Mesodermal cell (in vitro differentiated cells): ENCODE measurements around the gene ADCYAP1R1.

Experiments used
- H3K27ac ChIP-seq: 2 replicates; pipeline ENCODE4 v1.7.0; 2013; ENCODE audit warnings: mild to moderate bottlenecking, low read depth, low read length, moderate library complexity; ENCODE audit not compliant: severe bottlenecking
- H3K36me3 ChIP-seq: 2 replicates; pipeline ENCODE4 v1.7.1; 2013; ENCODE audit warnings: mild to moderate bottlenecking, low read length, moderate library complexity; ENCODE audit not compliant: control insufficient read depth, insufficient read depth
- H3K4me1 ChIP-seq: one replicate; pipeline ENCODE4 v1.7.1; 2013; ENCODE audit warnings: mild to moderate bottlenecking, low read length; ENCODE audit not compliant: insufficient read depth, control insufficient read depth, poor library complexity, severe bottlenecking
- H3K4me3 ChIP-seq: 2 replicates; pipeline ENCODE4 v1.7.0; 2013; ENCODE audit warnings: low read length, control low read depth, mild to moderate bottlenecking; ENCODE audit not compliant: insufficient read depth, poor library complexity, severe bottlenecking; ENCODE audit errors: extremely low read depth
- H3K9me3 ChIP-seq: 2 replicates; pipeline ENCODE4 v1.7.1; 2013; ENCODE audit warnings: mild to moderate bottlenecking, low read length, moderate library complexity; ENCODE audit not compliant: control insufficient read depth
- WGBS, 2 experiments: methylation state at CpG; one replicate each; pipeline ENCODE4 v1.1.5; 2013; ENCODE audit warnings: missing lambda C conversion rate in 2 of 2; ENCODE audit not compliant: insufficient coverage in 2 of 2; 5-methylcytosine and 5-hydroxymethylcytosine counted together

Gene ADCYAP1R1

GRCh38 chr7:31091924-31092434, 39.9 kb downstream of the ADCYAP1R1 start:
- H3K9me3 ChIP-seq, result no peaks in the 10 kb centered on the region
- H3K27ac ChIP-seq, result no peak overlapping the region
- H3K36me3 ChIP-seq, result no peaks in the 10 kb centered on the region
- WGBS, 2 experiments, result 57 to 63% methylated on average over 1 of the region's 2 CpGs
- H3K4me3 ChIP-seq, result no peak overlapping the region
- H3K4me1 ChIP-seq, result no peaks in the 10 kb centered on the region

- Histone ChIP-seq H3K9me3 (no peaks in the 10 kb centered on the region), H3K4me1 (no peaks in the 10 kb centered on the region), H3K36me3 (no peaks in the 10 kb centered on the region), H3K4me3 (no peak overlapping the region), H3K27ac (no peak overlapping the region)
- 91% methylated on average over 4 of the region's 4 CpGs for WGBS, 2 experiments
These were observed 40.5 kb downstream of the ADCYAP1R1 start for GRCh38 chr7:31092606-31093005.

GRCh38 chr7:31093282-31093681, 41.2 kb downstream of the ADCYAP1R1 start:
- no peaks in the 10 kb centered on the region for H3K36me3 ChIP-seq
- no peaks in the 10 kb centered on the region for H3K4me1 ChIP-seq
- WGBS, 2 experiments, result 83% methylated on average over 2 of the region's 3 CpGs; no CpG with 5 or more reads in 1 of the 2 experiments
- H3K9me3 ChIP-seq, result no peaks in the 10 kb centered on the region
- no peak overlapping the region for H3K27ac ChIP-seq
- no peak overlapping the region for H3K4me3 ChIP-seq

GRCh38 chr7:31094271-31094670, 42.2 kb downstream of the ADCYAP1R1 start:
- no peaks in the 10 kb centered on the region for H3K4me1 ChIP-seq
- no peak overlapping the region for H3K27ac ChIP-seq
- H3K36me3 ChIP-seq, result no peaks in the 10 kb centered on the region
- no peak overlapping the region for H3K4me3 ChIP-seq
- no peaks in the 10 kb centered on the region for H3K9me3 ChIP-seq
- WGBS, 2 experiments, result 92 to 93% methylated on average over 4 of the region's 4 CpGs

- Histone ChIP-seq H3K9me3 (no peaks in the 10 kb centered on the region), H3K27ac (no peak overlapping the region), H3K4me1 (peaks cover 8% of the 10 kb centered on the region), H3K4me3 (no peak overlapping the region), H3K36me3 (no peaks in the 10 kb centered on the region)
- 84 to 88% methylated on average over 12 of the region's 15 CpGs for WGBS, 2 experiments
These were observed 43.4 kb downstream of the ADCYAP1R1 start for GRCh38 chr7:31095286-31096197.

- 78 to 81% methylated on average over 5 to 7 of the region's 8 CpGs for WGBS, 2 experiments
- Histone ChIP-seq H3K27ac (no peak overlapping the region), H3K9me3 (no peaks in the 10 kb centered on the region), H3K36me3 (no peaks in the 10 kb centered on the region), H3K4me1 (peaks cover 15% of the 10 kb centered on the region), H3K4me3 (no peak overlapping the region)
These were observed 44.2 kb downstream of the ADCYAP1R1 start for GRCh38 chr7:31096198-31096876.

- 86 to 90% methylated on average over 6 of the region's 6 CpGs for WGBS, 2 experiments
- Histone ChIP-seq H3K36me3 (no peaks in the 10 kb centered on the region), H3K27ac (no peak overlapping the region), H3K4me3 (no peak overlapping the region), H3K4me1 (peaks cover 20% of the 10 kb centered on the region), H3K9me3 (no peaks in the 10 kb centered on the region)
These were observed 44.8 kb downstream of the ADCYAP1R1 start for GRCh38 chr7:31096877-31097258.

- Histone ChIP-seq H3K27ac (no peak overlapping the region), H3K9me3 (no peaks in the 10 kb centered on the region), H3K36me3 (no peaks in the 10 kb centered on the region), H3K4me1 (peaks cover 34% of the 10 kb centered on the region), H3K4me3 (no peak overlapping the region)
- WGBS, 2 experiments, result 92 to 100% methylated on average over 1 to 4 of the region's 5 CpGs
These were observed 46.7 kb downstream of the ADCYAP1R1 start for GRCh38 chr7:31098642-31099360.

- H3K9me3 ChIP-seq, result no peaks in the 10 kb centered on the region
- 91 to 92% methylated on average over 12 to 16 of the region's 20 CpGs for WGBS, 2 experiments
- H3K4me1 ChIP-seq, result peaks cover 34% of the 10 kb centered on the region
- H3K36me3 ChIP-seq, result no peaks in the 10 kb centered on the region
- H3K27ac ChIP-seq, result no peak overlapping the region
- no peak overlapping the region for H3K4me3 ChIP-seq
These were observed 47.6 kb downstream of the ADCYAP1R1 start for GRCh38 chr7:31099451-31100444.
